H9 (cell line): ENCODE measurements around the gene PPIP5K2. TPM values are rescaled to one million over a fixed set of nuclear protein-coding genes. Genes with fewer than 3 reads are reported as not detected.

Experiments
- DNase-seq: peaks from one replicate; pipeline ENCODE4 v3.0.0-alpha.2; 2017
- H2AFZ ChIP-seq: one replicate; pipeline ENCODE4 v1.6.1; 2013; ENCODE audit warnings: mild to moderate bottlenecking, low read length, control low read depth, moderate library complexity
- H2AK5ac ChIP-seq: 2 replicates; pipeline ENCODE4 v1.6.1; 2013; ENCODE audit warnings: low read length, control low read depth, mixed read lengths; ENCODE audit not compliant: insufficient read length
- H2BK120ac ChIP-seq: one replicate; pipeline ENCODE4 v1.6.1; 2013; ENCODE audit warnings: low read depth, mild to moderate bottlenecking, low read length, control low read depth, inconsistent platforms; ENCODE audit not compliant: poor library complexity, severe bottlenecking
- H2BK12ac ChIP-seq: 2 replicates; pipeline ENCODE4 v1.6.1; 2013; ENCODE audit warnings: low read length, control low read depth, mixed read lengths, low read depth; ENCODE audit not compliant: insufficient read length
- H2BK15ac ChIP-seq: 2 replicates; pipeline ENCODE4 v1.6.1; 2013; ENCODE audit warnings: low read depth, low read length, control low read depth
- H2BK20ac ChIP-seq: one replicate; pipeline ENCODE4 v1.6.1; 2013; ENCODE audit warnings: low read depth, mild to moderate bottlenecking, low read length, control low read depth, inconsistent platforms; ENCODE audit not compliant: poor library complexity, severe bottlenecking
- H2BK5ac ChIP-seq: 2 replicates; pipeline ENCODE4 v1.6.1; 2013; ENCODE audit warnings: low read length, control low read depth, mixed read lengths; ENCODE audit not compliant: insufficient read length
- H3K14ac ChIP-seq: 2 replicates; pipeline ENCODE4 v1.6.1; 2013; ENCODE audit warnings: low read length, control low read depth; ENCODE audit not compliant: insufficient read depth
- H3K18ac ChIP-seq: 2 replicates; pipeline ENCODE4 v1.6.1; 2013; ENCODE audit warnings: low read depth, mild to moderate bottlenecking, mixed read lengths, low read length, control low read depth; ENCODE audit not compliant: insufficient read length
- H3K23ac ChIP-seq: 2 replicates; pipeline ENCODE4 v1.6.1; 2013; ENCODE audit warnings: low read length, control low read depth, mixed read lengths, low read depth; ENCODE audit not compliant: insufficient read length
- H3K23me2 ChIP-seq: 2 replicates; pipeline ENCODE4 v1.6.1; 2013; ENCODE audit warnings: low read depth, mild to moderate bottlenecking, mixed read lengths, low read length, control low read depth; ENCODE audit not compliant: insufficient read length, poor library complexity, severe bottlenecking
- H3K27ac ChIP-seq: 2 replicates; pipeline ENCODE4 v1.5.1; 2013; ENCODE audit warnings: low read length, control low read depth, mixed read lengths, low read depth; ENCODE audit not compliant: insufficient read length
- H3K27me3 ChIP-seq: 2 replicates; pipeline ENCODE4 v1.6.1; 2013; ENCODE audit warnings: low read length, control low read depth, inconsistent platforms; ENCODE audit not compliant: insufficient read depth
- H3K4ac ChIP-seq: 2 replicates; pipeline ENCODE4 v1.6.1; 2013; ENCODE audit warnings: low read depth, mild to moderate bottlenecking, control low read depth, inconsistent platforms, low read length, moderate library complexity
- H3K4me1 ChIP-seq: 2 replicates; pipeline ENCODE4 v1.6.1; 2013; ENCODE audit warnings: low read length, control low read depth, inconsistent platforms; ENCODE audit not compliant: insufficient read depth
- H3K4me2 ChIP-seq: 2 replicates; pipeline ENCODE4 v1.6.1; 2013; ENCODE audit warnings: low read length, control low read depth, mixed read lengths; ENCODE audit not compliant: insufficient read length, insufficient read depth
- H3K56ac ChIP-seq: 2 replicates; pipeline ENCODE4 v1.6.1; 2013; ENCODE audit warnings: low read depth, mild to moderate bottlenecking, mixed read lengths, low read length, control low read depth; ENCODE audit not compliant: insufficient read length
- H3K79me1 ChIP-seq: 2 replicates; pipeline ENCODE4 v1.6.1; 2013; ENCODE audit warnings: low read depth, mild to moderate bottlenecking, moderate library complexity, low read length, control low read depth, inconsistent platforms; ENCODE audit not compliant: insufficient read depth, poor library complexity, severe bottlenecking
- H3K79me2 ChIP-seq: 2 replicates; pipeline ENCODE4 v1.6.1; 2013; ENCODE audit warnings: low read length, control low read depth, inconsistent platforms; ENCODE audit not compliant: insufficient read depth
- H3K9ac ChIP-seq: 2 replicates; pipeline ENCODE4 v1.6.1; 2013; ENCODE audit warnings: low read length, control low read depth, mixed read lengths; ENCODE audit not compliant: insufficient read length; ENCODE audit errors: extremely low read depth
- H3K9me3 ChIP-seq: one replicate; pipeline ENCODE4 v1.6.1; 2013; ENCODE audit warnings: low read depth, low read length, inconsistent platforms; ENCODE audit not compliant: control insufficient read depth
- H3T11ph ChIP-seq: one replicate; pipeline ENCODE4 v1.6.1; 2013; ENCODE audit warnings: mild to moderate bottlenecking, low read length, control low read depth, inconsistent platforms
- H4K20me1 ChIP-seq: one replicate; pipeline ENCODE4 v1.6.1; 2013; ENCODE audit not compliant: control insufficient read depth, insufficient read length, insufficient read depth
- H4K5ac ChIP-seq: 2 replicates; pipeline ENCODE4 v1.6.1; 2013; ENCODE audit warnings: low read depth, mild to moderate bottlenecking, mixed read lengths, low read length, control low read depth; ENCODE audit not compliant: insufficient read length
- H4K8ac ChIP-seq: replicated peaks from 2 replicates; pipeline ENCODE4 v1.6.1; 2013; ENCODE audit warnings: low read length, control low read depth, mixed read lengths, low read depth; ENCODE audit not compliant: insufficient read length
- H4K91ac ChIP-seq: 2 replicates; pipeline ENCODE4 v1.6.1; 2013; ENCODE audit warnings: low read depth, mild to moderate bottlenecking, moderate library complexity, mixed read lengths, low read length, control low read depth; ENCODE audit not compliant: insufficient read length
- H3K27ac Mint-ChIP-seq, 3 experiments: 2 replicates in 2 of 3; 3 replicates in 1 of 3; pipeline ENCODE4 v1.8.0; 2020 to 2021; ENCODE audit warnings: mixed read lengths in 3 of 3, mild to moderate bottlenecking in 1 of 3, moderate library complexity in 1 of 3
- H3K27me3 Mint-ChIP-seq: 2 replicates; pipeline ENCODE4 v1.8.0; 2021; ENCODE audit warnings: low read depth, mild to moderate bottlenecking, moderate library complexity, mixed read lengths
- H3K36me3 Mint-ChIP-seq, 3 experiments: 2 replicates in 2 of 3; 3 replicates in 1 of 3; pipeline ENCODE4 v1.8.0; 2020 to 2021; ENCODE audit warnings: low read depth in 3 of 3, mixed read lengths in 3 of 3; ENCODE audit not compliant: insufficient read depth in 1 of 3
- H3K4me1 Mint-ChIP-seq, 2 experiments: 2 replicates each; pipeline ENCODE4 v1.8.0; 2020; ENCODE audit warnings: mixed read lengths in 2 of 2
- H3K4me3 Mint-ChIP-seq, 2 experiments: 2 replicates in 1 of 2; 3 replicates in 1 of 2; pipeline ENCODE4 v1.8.0; 2020 to 2021; ENCODE audit warnings: mild to moderate bottlenecking in 2 of 2, mixed read lengths in 2 of 2, moderate library complexity in 1 of 2
- H3K9me3 Mint-ChIP-seq, 2 experiments: 2 replicates in 1 of 2; 3 replicates in 1 of 2; pipeline ENCODE4 v1.8.0; 2020; ENCODE audit warnings: mild to moderate bottlenecking in 2 of 2, mixed read lengths in 2 of 2, moderate library complexity in 1 of 2
- WGBS: extraction: QIAGEN DNeasy Blood & Tissue Kit; methylation state at CpG from one replicate; pipeline ENCODE4 v1.1.7; 2013; ENCODE audit warnings: missing lambda C conversion rate, low lambda C conversion rate, mixed read lengths; ENCODE audit not compliant: insufficient read length; ENCODE audit errors: extremely low coverage; 5-methylcytosine and 5-hydroxymethylcytosine counted together
- total RNA-seq: library from RNA; stranded (reverse); gene quantifications from 2 replicates; pipeline ENCODE4 v1.2.1, GENCODE V29; 2021
- TF ChIP-seq, protein P1 (sequence below): fragments of 200-600 bp; sonication (generic); conservative IDR thresholded peaks from 3 replicates; pipeline ENCODE4 v1.8.0; 2021; ENCODE audit warnings: antibody characterized with exemption, mild to moderate bottlenecking

PPIP5K2 gene
- total RNA-seq, 1 experiment from 2014 or later = 43.8 TPM

DNA sequence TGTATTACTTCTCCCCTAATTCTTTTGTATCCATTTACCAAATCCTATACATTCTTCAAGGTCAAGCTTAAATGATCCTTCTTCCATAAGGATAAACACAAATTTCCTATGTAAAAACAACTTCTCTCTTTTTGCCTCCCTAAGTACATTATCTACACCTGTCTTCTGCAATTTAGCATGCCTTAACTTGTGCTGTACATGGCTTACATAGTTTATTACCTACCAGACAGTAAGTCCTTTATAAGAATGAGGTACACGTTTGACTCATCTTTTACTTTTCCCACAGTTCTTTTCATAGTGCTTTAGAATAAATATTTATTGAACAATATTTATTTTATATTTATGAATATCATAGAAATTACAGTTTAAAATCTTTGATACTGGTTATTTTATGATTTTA lies 33.6 kb upstream of the PPIP5K2 start:
- WGBS = no CpG with 5 or more reads among the region's 1 CpG
- TF ChIP-seq, protein P1, sequence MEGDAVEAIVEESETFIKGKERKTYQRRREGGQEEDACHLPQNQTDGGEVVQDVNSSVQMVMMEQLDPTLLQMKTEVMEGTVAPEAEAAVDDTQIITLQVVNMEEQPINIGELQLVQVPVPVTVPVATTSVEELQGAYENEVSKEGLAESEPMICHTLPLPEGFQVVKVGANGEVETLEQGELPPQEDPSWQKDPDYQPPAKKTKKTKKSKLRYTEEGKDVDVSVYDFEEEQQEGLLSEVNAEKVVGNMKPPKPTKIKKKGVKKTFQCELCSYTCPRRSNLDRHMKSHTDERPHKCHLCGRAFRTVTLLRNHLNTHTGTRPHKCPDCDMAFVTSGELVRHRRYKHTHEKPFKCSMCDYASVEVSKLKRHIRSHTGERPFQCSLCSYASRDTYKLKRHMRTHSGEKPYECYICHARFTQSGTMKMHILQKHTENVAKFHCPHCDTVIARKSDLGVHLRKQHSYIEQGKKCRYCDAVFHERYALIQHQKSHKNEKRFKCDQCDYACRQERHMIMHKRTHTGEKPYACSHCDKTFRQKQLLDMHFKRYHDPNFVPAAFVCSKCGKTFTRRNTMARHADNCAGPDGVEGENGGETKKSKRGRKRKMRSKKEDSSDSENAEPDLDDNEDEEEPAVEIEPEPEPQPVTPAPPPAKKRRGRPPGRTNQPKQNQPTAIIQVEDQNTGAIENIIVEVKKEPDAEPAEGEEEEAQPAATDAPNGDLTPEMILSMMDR = no peak
- no peaks in the 10 kb centered on the region for H3K4me1 Mint-ChIP-seq
- peaks cover 17 to 24% of the 10 kb centered on the region in 2 experiments for H3K9me3 Mint-ChIP-seq
- no peaks in the 10 kb centered on the region for H3K23me2 ChIP-seq
- no peaks in the 10 kb centered on the region for H3K27me3 ChIP-seq
- no peak overlapping the region for H3K4me3 Mint-ChIP-seq
- no peak overlapping the region for H3K4ac ChIP-seq
- no peak overlapping the region for H3T11ph ChIP-seq
- no peak overlapping the region for H2BK15ac ChIP-seq
- H3K4me1 ChIP-seq = no peaks in the 10 kb centered on the region
- no peak overlapping the region for H2AK5ac ChIP-seq
- no peak for DNase-seq
- no peak overlapping the region for H2BK120ac ChIP-seq
- no peak overlapping the region for H2BK5ac ChIP-seq
- H3K27me3 Mint-ChIP-seq = peaks cover 2% of the 10 kb centered on the region; the same call in 1 of the 2 replicates
- no peaks in the 10 kb centered on the region for H3K79me1 ChIP-seq
- no peak overlapping the region for H2AFZ ChIP-seq
- H2BK12ac ChIP-seq = no peak overlapping the region
- no peak overlapping the region for H3K18ac ChIP-seq
- H3K79me2 ChIP-seq = no peaks in the 10 kb centered on the region
- H3K9ac ChIP-seq = no peak overlapping the region
- no peak overlapping the region for H3K56ac ChIP-seq
- H3K14ac ChIP-seq = no peak overlapping the region
- H4K8ac ChIP-seq = no peak overlapping the region
- no peaks in the 10 kb centered on the region for H4K20me1 ChIP-seq
- peaks cover 23 to 53% (median 39%) of the 10 kb centered on the region in 3 experiments for H3K36me3 Mint-ChIP-seq
- H4K5ac ChIP-seq = no peak overlapping the region
- no peak overlapping the region for H3K27ac Mint-ChIP-seq
- no peak overlapping the region for H4K91ac ChIP-seq
- H3K4me2 ChIP-seq = no peak overlapping the region
- no peak overlapping the region for H2BK20ac ChIP-seq
- H3K9me3 ChIP-seq = peaks cover 6% of the 10 kb centered on the region
- H3K27ac ChIP-seq = no peak overlapping the region
- no peak overlapping the region for H3K23ac ChIP-seq
